ENCODE data around the gene CDH4.

Gene CDH4

DNA sequence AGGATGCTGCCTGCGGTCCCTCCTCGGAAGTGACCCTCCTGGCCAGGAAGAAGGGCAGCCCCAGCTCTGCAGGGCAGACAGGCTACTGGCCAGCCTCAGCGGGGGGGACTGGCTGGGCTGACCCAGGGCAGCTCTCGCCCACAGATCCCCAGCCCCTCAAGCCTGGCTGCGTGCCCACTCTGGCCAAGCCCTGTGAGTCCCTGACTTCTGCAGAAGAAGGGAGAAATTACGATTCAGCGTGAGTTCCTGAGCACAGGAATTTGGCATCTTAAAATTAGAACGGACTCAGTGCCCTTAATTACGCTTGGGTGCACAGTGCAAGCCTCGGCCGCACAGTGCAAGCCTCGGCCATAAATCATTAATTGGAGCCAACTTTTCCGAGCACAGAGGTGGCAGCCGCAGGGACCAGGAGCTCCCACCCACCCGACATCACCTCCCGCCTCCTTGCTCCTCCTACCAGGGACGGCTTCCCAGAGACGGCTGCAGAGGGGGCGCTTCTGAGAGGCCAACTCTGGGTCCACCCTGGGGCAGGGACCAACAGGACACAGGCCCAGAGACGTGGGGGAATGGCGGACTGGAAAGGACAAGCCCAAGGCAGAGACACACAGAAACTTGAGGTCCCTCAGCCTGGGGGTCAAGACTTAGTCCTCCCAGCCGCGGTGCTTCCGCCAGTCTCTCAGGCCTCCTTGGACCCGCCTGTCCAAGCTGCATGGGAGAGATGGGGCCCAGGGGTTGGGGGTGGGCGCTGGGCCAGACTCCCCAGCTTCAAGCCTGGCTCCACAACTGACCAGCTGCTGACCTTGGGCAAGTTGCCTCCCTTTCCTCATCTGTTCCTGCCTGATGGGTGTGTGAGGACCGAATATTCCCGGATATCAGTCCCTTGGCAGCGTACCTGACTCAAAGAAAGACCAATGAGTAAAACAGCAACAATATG lies 648.2 kb downstream of the CDH4 start:
- no peak for DNase-seq

DNA sequence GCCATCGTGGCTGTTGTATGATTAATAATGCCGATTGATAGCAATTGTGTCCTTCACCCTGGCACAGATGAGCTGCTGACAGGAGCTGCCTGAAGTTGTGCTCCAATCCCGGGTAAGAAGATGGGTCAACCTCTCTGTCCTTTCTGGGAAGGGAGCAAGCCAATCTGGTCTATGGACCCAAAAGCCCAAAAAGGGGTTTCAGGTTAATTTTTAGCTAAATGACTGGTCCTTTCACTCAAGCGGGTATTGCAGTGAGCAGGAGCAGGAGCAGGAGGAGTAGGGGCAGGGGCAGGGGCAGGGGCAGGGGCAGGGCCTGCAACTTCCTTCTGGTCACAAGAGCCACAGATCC lies 648.9 kb downstream of the CDH4 start:
- DNase-seq = no peak

DNA sequence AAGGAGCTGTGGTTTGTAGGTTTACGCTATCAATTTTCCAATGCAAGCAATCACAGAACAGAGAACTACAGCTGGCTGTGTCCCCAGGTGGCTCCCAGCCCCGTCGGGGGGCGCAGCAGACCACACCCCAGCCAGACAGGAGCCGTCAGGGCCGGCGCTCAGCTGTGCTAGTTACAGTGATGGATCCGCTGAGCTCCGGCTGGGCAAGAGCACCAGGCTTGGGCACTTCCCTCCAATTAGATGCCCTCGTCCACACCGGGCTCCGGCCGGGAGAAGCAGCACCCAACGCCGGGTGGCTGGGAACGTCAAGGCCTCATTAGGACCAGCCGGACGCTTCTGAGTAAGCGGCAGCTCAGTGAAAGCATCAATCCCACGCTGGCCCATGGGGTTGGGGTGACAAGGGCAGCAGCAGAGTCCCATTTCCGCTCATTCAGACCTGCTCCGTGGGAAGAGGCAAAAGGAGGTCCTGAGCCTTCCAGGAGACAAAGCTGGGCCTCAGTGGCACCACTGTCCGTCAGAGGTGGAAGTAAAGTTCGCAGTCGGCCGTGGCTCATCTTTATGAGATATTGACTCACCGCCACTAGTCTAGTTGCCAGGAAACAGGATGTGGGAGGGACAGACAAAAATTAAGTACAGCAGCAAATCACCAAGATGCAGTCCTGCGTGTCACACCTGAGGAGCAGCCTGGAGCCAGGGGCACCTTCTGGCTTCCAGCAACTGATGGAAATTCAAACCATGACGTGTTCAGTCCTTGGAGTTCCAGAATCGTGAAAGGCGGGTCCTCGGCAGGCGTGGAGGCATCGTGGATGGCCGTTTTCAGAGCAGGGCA lies 649.5 kb downstream of the CDH4 start:
- no peak for DNase-seq

DNA sequence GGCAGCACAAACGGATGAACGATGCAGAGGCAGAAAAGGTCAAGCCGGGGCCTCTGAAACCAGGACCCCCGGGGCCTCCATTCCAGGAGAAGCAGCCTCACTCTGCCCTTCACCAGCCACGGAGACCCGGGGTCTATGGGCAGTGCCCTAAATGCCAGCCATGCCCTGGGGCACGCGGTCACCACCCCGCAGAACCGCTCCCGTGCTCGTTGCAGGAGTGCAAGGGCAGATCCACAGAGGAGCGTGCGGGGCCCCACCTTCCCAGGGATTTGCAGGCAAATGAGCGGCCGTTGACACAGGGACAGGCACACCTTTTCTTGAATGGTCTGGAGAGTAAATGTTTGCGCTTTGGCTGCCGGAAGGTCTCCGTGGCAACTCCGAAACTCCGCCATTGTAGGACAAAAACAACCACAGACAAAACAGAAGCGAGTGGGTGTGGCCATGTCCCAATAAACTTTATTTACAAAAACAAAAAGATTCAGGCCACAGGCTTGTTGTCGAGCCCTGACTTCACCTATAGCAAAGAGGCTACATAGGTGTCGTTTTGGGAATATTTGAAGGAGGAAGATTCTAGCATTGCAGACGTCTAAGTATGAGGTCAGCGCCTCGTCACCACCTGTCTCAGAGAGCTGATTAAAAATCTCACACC lies 650.3 kb downstream of the CDH4 start:
- DNase-seq = no peak

DNA sequence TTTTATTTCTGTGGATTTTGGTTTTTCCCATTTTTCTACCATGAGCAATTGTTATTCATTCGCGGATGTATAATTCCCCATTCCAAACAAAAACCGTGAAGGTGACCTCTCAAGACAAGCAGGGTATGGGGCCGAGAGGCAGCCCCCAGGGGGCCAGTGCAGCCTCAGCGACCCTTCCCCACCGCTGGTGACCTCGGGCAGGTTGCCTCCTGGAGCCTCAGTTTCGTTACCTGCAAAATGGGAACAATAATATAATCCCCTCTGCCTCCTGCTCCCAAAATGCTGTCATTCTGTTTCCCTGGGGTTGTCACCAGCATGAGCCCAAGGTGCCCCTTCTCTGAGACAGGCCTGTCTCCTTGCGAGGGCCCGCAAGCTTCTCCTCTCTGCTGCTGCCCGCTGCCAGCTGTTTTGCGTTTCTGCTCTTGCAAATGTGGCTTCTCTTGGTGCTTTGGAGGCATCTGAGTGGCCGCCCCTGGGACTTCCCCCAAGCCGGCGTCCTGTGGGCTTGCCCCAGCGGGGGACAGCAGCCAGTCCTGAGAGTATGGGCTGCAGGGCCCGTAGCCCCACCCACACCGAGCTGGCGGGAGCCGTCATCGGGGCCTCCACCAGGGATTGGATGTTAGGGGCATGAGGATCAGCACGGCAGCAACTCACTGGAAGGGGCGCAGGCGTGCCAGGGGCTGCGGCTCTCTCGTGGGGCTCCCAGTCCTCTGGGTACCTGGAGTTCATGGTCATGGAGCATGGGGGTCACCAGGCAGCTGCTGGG lies 651.7 kb downstream of the CDH4 start:
- no peak for DNase-seq

DNA sequence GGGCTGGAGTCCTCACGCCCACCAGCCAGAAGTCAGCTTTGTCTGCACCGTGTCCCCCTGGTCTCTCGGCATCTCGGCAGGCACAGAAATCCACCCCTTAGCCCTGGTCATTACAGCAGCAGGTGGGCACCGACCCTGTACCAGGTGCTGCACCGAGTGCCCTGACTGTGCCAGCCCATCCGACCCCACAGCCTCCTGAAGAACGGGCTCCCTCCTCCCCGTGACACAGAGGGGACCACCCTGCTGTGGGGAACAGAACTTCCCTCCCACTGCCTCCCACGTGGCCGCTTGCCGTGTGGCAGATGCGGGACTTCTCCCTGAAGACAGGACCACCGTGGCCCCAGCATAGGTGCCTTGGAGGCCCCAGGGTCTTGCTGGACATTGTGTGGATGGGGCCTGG lies 652.4 kb downstream of the CDH4 start:
- DNase-seq = no peak

DNA sequence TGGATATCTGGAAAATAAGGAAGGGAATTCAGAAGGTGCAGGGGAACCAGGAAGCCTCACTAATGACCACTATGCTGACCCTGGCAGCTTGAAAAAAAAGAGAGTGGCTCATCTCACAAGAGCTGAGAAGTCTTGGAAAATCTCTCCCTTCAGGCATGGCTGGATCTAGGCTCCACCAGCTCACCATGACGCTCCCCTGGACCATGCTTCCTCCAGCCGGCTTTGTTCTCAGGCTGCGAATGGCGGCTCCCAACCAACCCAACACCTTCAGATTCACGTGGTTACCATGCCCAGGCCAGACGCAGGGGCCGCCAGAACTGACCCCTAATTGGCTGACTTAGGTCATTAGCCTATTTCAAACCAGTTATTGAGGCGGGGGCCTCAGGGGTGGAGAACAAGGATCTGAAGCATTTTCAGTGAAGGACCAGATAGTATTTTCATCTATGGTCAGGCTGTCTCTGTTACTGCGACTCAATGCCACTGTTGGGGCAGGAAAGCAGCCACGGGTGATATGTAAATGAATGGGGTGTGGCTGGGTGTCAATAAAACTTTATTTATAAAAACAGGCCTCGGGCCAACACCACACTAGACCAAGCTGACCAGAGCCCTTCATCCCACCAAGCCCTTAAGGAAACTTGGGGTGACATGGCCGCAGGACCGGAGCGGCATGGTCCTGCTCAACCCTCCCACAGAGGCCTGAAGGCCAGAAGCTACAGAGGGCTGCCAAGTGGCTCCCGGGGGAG lies 653.9 kb downstream of the CDH4 start:
- DNase-seq = no peak

DNA sequence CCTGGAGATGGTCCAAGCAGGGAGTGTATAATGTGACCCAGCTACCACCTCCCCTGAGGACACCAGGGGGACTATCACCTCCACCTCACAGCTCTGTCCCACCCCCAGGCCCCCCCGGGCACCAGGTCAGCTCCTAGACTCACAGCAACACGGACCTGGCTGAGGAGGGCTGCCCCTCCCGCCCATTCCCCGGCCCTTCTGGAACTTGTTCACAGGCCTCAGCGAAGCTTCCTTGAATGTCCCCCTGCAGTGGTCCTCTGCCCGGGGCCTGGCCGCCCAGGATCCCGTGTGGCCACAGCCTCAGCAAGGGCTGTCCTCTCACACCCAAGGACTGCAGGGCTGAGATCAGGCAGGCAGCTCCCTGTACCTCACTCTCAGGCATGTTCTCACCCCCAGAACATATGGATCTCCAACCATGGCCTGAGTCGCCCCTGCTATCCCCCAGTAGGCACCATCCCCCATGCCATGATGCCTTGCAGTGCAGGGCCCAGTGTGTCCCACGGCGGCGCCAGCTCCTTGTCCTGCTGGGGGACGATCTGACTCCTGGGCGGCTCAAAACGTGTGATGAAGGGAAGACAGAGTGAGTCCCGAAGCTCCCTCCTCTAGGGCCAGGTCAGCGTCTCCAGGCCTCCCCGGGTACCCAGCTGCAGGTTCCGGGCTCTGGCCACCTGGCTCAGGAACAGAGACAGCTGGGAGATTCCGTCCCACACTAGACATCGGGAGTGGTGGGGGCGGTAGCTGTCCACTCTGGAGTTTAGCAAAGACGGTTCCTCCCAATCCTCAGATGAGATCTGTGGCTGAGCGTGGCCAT lies 655.2 kb downstream of the CDH4 start:
- no peak for DNase-seq

DNA sequence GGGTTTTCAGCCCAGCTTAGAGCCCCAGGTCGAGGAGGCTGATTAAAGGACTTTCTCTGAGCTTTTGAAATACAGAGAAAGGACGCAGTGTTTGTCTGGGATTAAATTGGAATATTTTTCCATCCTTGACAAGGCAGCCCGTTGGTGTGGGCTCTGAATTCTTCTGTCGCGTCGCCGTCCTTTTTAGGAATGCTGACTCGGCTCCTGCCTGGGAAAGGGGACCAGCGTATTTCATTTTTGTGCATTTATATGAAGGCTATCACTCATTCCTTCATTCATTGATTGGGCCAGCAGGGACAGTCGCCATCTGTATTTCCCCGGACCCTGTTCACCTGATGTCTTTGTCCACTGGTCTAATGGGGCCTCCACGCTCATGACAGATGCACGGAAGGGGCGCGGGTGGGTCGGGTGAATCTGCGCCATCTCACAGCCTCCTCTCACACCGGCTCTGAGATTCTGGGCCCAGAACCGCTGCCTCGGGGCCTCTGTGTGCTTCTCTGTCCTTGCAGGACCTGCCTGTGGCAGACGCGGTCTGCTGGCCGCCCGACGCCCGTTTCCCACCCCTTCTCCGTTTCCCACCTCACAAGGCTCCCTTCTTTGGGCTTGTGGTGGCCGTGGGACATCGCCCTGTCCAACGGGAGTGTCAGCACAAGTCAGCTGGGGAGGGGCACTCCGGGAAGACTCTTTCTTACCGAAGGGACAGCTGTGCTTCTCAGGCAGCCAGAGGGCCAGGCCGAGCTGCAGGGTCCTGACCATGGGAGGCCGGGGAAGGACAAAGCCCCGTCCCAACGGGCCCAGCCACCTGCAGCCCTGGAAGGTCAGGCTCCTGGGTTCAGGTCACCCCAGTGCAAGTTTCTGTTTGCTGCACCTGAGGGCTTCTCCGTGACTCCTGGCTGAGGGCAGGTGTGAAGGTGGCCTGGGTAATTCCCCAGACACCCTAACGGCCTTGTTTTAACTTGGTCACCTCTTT lies 656.3 kb downstream of the CDH4 start:
- no peak for DNase-seq

DNA sequence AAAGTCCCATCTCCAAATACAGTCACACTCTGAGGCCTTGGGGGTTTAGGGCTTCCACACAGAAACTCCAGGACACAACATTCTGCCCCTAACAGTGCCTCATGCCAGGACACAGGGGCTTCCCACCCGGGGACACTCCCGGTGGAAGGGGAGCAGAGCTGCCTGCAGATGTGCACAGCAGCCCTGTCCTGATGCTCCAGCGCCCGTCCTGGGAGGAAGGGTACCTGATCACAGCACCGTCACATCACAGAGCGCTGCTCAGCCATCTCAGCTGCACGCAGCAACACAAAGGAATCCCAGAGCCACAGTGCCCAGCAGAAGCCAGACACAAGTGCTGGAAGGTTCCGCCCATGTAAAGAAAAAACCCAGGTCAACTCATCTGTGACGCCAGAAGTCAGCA lies 657.0 kb downstream of the CDH4 start:
- DNase-seq = no peak

DNA sequence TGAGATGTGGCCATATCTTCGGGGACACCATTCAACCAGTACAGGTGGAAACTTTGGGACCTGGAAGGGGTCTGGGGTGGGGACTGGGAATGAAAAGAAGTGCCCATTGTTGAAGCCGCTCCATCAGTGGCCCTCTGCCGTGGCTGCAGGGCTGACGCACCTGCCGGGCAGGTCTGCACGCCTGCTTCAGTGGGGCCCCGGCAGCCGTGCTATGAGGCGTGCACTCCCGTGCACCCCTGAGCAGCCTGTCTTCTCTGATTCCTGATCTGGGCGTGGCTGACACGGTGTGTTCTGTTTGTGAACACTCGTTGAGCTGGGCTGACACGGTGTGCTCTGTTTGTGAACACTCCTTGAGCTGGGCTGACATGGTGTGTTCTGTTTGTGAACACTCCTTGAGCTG lies 657.8 kb downstream of the CDH4 start:
- no peak for DNase-seq

DNA sequence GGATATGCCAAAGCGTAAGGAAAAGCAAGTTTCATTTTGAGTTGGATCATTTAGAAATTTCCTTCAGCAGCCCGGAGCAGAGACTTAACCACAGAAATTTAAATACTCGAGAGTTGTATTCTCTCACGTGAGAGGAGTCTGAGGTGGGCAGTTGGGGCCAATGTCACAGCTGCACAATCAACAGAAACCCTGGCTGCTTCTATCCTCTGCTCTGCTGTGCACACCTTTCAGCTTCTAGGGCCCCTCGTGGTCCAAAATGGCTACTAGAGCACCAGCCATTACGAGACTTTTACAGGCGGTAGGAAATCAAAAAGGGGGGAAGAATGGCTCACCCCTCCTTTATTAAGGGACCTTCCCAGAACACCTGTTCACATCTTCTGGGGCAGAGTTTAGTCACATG lies 659.8 kb downstream of the CDH4 start:
- no peak for DNase-seq

DNA sequence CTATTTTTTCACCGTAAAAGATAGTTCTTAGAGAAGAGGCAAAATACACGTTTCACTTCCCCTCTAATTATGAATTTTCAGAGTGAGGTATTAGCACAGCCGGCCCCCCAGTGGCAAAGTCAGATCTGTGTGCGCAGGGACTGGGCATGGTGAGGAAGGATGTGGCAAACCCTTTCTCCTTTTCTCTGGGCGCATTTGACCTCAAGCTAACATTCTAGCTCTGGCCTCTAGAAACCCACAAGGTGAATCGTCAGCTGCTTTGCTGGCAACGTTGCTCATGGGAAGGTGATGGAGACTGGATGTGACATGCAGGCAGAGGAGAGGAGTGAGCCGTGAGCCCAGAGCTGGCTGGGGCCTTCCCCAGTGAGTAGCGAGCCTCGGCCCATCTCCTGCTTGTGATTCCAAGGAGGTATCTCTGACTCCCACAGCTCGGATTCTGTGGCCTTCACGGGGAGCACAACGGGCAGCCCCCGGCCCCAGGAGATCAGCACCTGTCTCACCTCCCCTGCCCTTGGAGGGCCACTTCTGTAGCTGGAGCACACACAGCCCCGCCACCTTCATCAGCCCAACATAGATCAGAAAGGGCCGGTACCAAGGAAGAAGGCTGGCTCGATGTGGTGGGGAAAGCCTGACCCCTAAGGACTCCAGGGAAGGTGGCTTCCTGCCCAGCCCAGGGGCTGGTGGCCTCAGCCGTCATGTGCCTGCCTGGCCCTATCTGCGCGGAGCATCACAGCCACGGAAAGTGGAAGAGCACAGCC lies 660.8 kb downstream of the CDH4 start:
- DNase-seq = no peak

DNA sequence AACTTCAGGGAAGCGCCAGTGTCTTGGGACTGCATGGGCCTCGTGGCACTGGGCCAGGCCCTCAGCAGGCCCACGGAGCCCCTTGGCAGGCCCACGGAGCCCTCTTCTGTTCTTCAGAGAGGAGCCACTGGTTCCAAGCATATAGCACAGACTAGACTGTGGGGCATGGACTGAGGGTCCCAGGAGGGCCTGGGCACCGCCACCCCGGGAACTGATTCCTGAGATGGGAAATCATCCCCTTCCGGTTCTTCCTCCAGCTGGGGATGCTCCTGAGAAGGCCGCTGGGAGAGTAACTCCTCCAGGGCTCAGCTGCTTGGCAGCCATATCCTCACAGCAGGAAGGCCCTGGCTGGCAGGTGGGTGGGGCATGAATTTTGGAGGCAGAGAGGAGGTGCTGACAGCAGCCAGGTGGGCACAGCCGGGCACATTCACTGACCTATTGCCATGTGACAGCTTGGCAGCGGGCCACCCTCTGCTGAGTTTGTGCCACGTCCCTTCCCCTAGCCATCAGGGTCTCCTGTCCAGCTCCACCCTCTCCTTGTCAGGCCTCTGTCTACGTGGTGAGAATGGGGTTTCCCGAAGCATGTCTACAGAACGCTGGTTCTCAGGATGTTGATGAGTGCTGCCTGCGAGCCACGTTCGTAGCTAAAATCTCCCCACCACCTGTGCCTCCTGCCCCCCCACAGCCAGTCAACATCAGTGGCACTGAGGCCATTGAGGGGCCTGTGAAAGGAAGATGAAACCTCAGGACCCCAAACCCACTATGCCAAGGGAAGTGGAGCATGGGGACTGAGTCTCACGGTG lies 661.6 kb downstream of the CDH4 start:
- DNase-seq = no peak

DNA sequence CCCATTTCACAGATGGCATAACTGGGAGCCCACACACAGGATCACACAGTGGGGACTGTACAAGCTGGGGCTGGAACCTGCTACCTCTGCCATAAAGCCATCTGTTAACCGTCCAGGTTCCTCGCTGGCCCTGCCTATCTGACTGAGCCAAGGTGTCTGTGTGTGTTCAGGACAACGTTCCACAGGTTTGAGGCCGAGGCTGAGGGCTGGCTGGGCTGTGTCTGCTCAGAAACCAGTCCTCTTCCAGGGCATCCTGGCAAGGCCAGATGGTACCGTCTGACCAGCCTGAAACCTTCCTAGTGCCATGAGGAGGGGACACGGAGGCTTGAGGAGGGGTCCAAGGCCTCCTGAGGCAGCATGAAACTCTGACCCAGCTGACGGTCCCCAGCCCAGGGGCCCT lies 663.0 kb downstream of the CDH4 start:
- DNase-seq = no peak

DNA sequence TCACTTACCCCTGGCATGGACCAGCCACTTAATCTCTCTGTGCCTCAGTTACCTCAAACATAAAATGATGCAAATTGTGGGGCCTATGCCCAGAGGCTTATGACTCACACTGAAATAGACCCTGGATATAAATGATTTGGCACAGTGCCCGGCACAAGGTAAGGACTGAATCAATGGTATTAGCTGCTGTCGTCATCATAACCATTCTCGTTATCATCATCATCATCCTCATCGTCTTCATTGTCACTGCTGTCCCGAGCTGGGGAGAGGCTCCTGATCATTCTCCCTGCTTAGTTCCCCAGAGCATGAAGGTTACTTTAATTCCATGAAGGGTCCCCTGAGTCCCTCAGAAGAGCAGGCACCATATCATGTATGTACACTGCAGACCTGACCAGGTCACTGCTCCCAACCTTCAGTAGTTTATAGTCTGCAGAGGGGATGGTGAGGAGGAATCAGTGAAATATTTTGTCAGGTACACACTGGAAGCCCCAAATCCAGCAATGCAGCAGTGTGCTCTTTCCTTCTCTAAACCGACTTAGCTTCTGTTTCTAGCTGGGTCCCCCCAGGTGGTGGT lies 664.3 kb downstream of the CDH4 start:
- no peak for DNase-seq

DNA sequence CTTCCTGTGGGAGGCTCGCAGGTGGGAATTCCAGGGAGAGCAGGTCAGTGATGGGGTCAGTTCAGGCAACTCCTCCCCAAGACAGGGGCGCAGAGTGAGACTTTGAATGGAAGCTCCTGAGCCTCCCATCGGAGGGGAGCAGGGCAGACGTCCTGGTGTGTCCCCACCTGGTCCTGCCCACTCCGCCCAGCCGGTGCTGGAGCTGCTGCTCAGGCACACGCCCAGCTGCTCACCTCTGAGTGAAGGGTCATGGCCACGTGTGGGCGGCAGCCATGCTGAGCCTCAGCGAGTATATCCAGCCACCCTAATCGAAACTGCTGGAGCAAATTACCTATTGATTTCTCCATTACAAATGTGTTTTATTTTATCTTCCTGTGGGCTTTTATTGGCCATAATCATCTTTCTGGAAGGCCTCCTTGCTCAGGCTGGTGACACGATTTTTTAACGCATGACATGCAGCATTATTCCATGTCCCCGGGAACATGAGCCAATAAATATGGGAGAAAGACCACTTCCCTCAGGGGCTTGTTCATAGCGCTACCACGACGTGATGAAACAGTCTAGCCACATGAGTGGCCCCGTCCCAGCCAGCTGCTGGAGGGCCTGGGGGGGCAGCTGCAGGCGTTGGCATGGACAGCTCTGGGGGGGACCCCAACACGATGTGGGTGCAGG lies 665.5 kb downstream of the CDH4 start:
- DNase-seq = no peak
